Measurements from ENCODE around the gene MRC1.

- TF ChIP-seq CTCF (optimal IDR thresholded peaks at IDR 0.05 in 1 of 3, IDR thresholded peaks at IDR 0.05 in 1 of 3, conservative IDR thresholded peaks at IDR 0.05 in 1 of 3; ENCODE audit: extremely low read depth in 1 of 3, insufficient read depth in 2 of 3, low read length in 3 of 3) (no peak), EZH2 (IDR thresholded peaks at IDR 0.05; ENCODE audit: low read length) (no peak)
These were observed 6.2 kb upstream of the MRC1 start for GRCh38 chr10:17802976-17803375.
